CD4-positive, alpha-beta T cell treated with Interleukin-2 at 100 ng/mL for 4 hours (primary cell): Measurements from ENCODE around the gene SSTR5.

Source experiments
- DNase-seq: peaks from one replicate; pipeline ENCODE4 v3.0.0-alpha.2; 2020; ENCODE audit warnings: low spot score

The SSTR5 gene

GRCh38 chr16:1124291-1124690 is 51.7 kb downstream of the SSTR5 start:
- no peak for DNase-seq

- DNase-seq = no peak
Observed at GRCh38 chr16:1124795-1125194, 52.2 kb downstream of the SSTR5 start.

- no peak for DNase-seq
Observed at GRCh38 chr16:1125471-1125870, 52.9 kb downstream of the SSTR5 start.

- no peak for DNase-seq
Observed at GRCh38 chr16:1126044-1126443, 53.5 kb downstream of the SSTR5 start.

- no peak for DNase-seq
Observed at GRCh38 chr16:1126586-1126985, 54.0 kb downstream of the SSTR5 start.

GRCh38 chr16:1127101-1127500 is 54.6 kb downstream of the SSTR5 start:
- DNase-seq = no peak

- no peak for DNase-seq
Observed at GRCh38 chr16:1127971-1128715, 55.6 kb downstream of the SSTR5 start.

GRCh38 chr16:1129106-1129960 is 56.8 kb downstream of the SSTR5 start:
- no peak for DNase-seq

- no peak for DNase-seq
Observed at GRCh38 chr16:1130382-1130781, 57.8 kb downstream of the SSTR5 start.
